Right hindlimb (tissue), 1 donor: Measurements from ENCODE around the gene FIG4.

Experiments used
- DNase-seq: peaks from one replicate; pipeline ENCODE4 v3.0.0-alpha.2; 2018

Gene FIG4

DNA sequence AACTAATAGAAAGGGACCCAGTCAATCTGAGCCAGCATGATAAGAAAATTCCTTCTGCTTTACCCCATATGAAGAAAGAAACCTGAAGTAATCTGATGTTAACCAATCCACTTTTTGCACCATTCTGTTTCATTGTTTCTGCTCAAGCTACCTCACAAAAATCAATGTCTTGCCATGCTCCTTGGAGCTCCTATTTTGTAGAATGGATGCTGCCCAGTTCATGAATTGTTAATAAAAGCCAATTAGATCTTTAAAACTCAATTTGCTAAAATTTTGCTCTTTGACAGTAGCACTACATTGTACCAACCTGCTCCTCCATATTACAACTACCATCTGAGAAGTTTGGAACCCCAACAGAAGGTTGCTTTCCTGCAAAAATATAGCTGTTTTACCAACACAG, 170.8 kb downstream of the FIG4 start:
- DNase-seq = no peak

DNA sequence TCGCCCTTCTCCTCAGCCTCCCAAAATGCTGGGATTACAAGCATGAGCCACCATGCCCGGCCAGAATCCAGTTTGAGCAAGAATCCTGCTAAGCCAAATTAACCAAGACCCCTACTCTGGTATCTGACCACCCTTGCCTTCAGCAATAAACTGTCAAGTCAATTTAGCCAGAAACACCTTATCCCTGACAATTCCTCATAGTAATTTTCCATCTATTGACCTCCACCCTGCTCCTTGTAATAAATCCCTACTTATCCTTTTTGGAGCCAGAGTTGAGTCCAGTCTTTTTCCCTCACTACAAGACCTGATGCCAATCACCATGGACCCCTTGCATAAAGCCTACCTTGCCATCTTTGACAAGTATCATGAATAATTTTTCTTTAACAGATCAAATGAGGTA, 173.0 kb downstream of the FIG4 start:
- DNase-seq = no peak

DNA sequence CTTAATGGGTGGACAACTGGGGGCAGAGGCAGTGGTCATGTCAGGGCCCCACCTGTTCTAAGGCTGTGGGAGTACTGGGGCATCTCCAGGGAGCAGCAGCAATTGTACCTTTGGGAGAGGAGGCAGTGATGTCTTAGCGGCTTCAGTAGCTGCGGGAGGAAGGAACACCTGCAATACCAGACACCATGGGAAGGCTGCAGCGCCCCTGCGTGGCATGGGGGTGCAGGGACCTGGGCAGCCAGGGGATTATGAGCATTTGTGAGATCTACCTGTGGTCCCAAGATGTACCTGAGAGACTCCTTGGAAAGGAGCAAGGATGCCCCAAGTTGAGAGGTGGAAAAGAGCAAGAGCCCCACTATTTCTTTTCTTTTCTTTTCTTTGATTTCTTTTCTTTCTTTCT, 174.9 kb downstream of the FIG4 start:
- DNase-seq = no peak

DNA sequence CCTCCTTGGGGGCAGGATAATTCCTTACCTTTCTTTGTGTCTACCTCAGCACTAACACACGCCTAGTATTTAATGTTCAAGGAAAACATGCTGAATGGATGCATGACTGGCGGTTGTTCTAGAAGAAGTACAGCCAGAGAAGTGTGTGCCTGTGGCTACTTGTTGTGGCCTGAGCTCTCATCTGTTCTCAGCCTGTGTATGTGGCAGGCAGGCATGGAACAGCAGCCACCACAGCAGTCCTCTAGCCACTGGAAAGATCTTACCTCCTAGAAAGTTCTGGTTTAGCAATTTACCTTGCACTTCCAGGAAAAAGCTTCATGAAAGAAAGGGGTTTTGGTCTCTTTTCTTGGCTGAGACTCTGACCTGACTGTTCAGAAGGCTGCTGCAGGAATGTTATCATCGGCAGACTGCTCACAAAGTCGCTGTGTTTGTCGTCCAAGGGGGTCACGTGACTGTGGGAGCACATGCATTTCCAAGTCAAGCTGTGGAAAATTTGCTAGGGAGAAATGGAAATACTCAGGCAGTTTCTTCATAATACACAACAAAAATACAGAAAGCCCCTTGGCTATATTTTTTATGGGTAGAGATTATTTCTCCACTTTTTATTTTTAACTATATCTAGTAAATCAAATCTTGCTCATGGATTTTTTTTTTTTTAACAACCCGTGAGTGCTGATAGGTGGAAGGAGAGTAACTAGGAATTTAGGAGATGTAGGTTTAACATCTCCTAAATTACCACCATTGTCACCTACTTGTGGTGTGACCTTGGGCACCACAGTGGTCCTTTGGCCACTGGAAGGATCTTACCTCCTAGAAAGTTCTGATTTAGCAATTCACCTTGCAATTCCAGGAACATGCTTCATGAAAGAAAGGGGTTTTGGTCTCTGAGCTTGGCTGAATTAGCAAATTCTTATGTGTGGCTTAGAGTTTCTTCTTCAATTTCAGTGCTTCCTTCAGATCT, 176.2 kb downstream of the FIG4 start:
- peak; percentile 84 for DNase-seq

DNA sequence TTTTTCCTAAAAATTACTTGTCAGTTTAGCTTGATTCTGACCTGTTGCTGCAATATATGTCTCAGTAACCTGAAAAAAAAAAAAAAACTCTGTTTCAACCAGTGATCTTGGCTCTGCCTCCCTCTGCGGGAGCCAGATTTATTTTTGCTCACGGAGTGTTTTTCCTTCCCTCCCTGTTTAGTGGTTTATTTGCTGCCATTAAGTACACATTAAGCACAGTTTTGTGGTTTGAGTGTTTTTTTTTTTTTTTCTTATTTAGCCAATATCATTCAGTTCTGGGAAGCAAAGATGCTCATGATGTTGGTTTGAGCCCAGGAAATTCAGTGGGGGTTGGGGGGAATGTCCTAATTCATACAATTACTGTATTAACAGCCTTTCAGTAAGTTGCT, 176.9 kb downstream of the FIG4 start:
- peak; percentile 54 for DNase-seq

DNA sequence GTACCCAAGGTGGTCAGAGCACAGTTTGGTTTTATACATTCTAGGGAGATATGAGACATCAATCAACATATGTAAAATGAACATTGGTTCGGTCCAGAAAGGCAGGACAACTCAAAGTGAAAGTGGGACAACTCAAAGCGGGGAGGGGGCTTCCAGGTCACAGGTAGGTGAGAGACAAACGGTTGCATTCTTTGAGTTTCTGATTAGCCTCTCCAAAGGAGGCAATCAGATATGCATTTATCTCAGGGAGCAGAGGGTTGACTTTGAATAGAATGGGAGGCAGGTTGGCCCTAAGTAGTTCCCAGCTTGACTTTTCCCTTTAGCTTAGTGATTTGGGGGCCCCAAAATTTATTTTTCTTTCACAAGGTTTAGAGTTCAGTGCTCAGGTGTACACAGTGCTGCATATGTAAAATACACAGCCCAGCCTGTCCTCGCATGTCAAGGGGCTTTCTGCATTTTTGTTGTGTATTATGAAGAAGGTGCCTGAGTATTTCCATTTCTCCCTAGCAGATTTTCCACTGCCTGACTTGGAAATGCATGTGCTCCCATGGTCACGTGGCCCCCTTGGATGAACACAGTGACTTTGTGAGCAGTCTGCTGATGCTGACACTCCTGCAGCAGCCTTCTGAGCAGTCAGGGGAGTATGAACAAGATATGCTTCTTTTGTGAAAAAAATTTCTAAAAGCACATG, 178.4 kb downstream of the FIG4 start:
- peak; percentile 74 for DNase-seq

DNA sequence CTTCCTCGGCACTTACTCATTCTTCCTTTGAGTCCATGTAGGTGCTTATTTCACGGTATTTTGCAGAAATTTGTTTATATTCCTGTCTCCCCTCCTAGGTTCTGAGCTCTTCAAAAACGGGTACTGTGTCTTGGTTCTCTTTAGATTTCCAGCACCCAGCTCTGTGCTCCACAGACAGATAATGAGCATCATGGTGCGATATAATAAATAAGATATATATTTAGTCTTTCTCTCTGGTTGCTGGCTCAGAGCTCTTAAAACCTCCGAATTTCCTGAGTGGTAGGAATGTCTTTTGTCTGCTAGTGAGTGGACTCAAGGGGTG, 179.0 kb downstream of the FIG4 start:
- no peak for DNase-seq

DNA sequence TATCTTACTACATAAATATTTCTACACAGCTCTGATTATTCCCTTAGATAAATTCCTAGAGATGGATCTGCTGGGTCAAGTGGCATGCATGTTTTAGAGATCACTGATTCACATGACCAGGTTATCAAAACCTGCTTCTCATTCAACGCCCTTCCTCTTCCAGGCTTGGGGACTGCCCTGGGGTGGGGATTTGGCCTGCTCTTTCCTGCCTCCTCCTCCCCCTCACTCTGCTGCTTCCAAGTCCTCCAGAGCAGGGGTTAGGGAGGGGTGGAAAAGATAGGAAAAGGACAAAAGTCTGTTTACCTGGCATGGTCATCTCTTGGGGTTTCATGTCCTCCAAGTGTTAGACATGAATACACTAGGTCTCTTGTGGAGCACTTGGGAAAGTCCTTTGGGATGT, 181.5 kb downstream of the FIG4 start:
- no peak for DNase-seq

DNA sequence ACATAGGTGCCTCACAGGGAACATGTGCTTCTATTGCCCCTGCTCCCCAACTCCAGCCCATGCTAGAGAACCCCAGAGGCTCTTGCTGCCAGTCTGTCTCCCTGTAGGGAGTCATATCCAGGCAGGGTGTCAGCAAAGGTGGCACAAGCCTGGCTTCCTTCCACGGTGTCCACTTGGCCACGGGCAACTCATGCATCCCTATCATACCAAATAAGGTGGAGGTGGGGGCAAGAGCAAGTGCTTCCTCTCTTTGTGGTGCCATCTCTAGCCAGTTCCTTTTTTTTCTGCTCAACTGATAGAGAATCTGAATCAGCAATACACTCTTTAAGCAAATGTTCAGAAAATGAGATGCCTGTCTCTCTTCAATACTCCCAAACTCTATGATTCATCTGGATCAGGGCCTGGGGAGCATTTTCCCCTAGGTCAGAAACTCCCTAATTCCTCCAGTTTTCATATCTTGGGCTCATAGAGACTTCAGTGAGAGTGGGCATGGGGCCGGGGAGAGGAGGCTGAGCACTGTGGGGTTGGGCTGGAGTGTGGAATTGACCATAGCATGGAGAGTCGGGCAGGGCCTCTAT, 182.0 kb downstream of the FIG4 start:
- no peak for DNase-seq

DNA sequence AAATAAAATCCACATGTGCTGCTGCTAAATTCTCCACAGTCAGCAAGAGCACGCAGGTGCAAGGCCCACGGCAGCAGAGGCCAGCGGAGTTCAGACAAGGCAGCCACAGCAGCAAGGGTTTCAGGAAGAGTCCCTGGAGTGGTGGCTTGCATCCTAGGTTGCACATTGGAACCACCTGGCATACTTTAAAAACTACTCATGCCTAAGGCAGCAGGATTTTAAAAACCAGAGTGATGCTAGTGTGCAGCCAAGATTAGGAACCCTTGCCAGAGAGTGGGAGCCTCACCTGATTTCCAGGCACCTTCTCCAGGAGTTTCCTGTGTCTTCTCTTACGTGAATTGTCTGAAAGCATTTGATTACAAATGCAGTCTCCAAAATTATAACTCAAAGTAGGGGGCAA, 183.0 kb downstream of the FIG4 start:
- no peak for DNase-seq

DNA sequence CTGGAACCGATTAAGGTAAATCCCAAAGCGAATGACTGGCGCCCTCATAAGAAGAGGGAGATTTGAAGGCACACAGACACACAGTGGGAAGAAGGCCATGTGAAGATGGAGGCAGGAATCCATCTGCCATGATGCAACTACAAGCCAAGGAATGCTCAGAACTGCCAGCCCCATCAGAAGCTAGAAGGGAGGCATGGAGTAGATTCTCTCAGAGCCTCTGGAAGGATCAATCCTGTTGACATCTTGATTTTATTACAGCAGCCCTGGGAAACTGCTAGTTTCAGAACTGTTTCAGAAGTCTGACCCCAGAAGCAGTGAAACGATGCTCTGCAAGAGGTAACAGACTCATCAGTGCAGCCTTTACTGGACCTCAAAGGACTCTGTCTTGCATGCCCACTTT, 183.5 kb downstream of the FIG4 start:
- DNase-seq = no peak
